IMR-90 (cell line): Measurements from ENCODE around the gene AZGP1. TPM values are rescaled to one million over a fixed set of nuclear protein-coding genes. Genes with fewer than 3 reads are reported as not detected.
"Not testable (repeated sequence)": the region's sequence is repeated elsewhere in the genome, so short reads cannot be mapped to it uniquely, and the experiment has no call there.

Source experiments
- ATAC-seq: fragments of 200-7000 bp; cut with Tn5 transposase; 2 replicates; pipeline ENCODE4 v1.9.1; 2020; ENCODE audit warnings: low read depth, mild to moderate bottlenecking, moderate library complexity
- BruUV-seq: library from RNA; stranded (reverse); fragments of 400-500 nt; replicated peaks from 2 replicates; lab custom pipeline; 2021; lab: Mats Ljungman, UMichigan
- CTCF ChIA-PET: fragments of 300-600 bp; formaldehyde crosslinking; extraction: SDS; loops from one replicate; lab custom pipeline; 2021; ENCODE audit warnings: antibody characterized with exemption; lab: Yijun Ruan, JAX
- POLR2A ChIA-PET: fragments of 300-600 bp; sonication (Branson Sonifier 250); formaldehyde crosslinking; loops from one replicate; lab custom pipeline; 2022; ENCODE audit warnings: antibody characterized with exemption; ENCODE audit not compliant: unreplicated experiment; lab: Charles Lee
- DNase-seq: peaks from one replicate; pipeline ENCODE4 v3.0.0; 2013
- H2AFZ ChIP-seq: replicated peaks from 2 replicates; pipeline ENCODE3; 2013; ENCODE audit warnings: low read length, mild to moderate bottlenecking; ENCODE audit not compliant: poor library complexity
- H2AK5ac ChIP-seq: 2 replicates; pipeline ENCODE4 v1.6.1; 2013; ENCODE audit warnings: low read depth, low read length, inconsistent platforms
- H2AK9ac ChIP-seq: replicated peaks from 2 replicates; pipeline ENCODE3; 2013; ENCODE audit warnings: mild to moderate bottlenecking, low read depth, low read length, moderate library complexity; ENCODE audit not compliant: poor library complexity
- H2BK120ac ChIP-seq: 2 replicates; pipeline ENCODE4 v1.6.1; 2013; ENCODE audit warnings: low read depth, low read length, inconsistent platforms
- H2BK15ac ChIP-seq: 3 replicates; pipeline ENCODE4 v1.6.1; 2013; ENCODE audit warnings: low read depth, low read length, inconsistent platforms
- H2BK20ac ChIP-seq: 2 replicates; pipeline ENCODE4 v1.6.1; 2013; ENCODE audit warnings: low read depth, mild to moderate bottlenecking, inconsistent platforms, low read length, moderate library complexity
- H2BK5ac ChIP-seq: 2 replicates; pipeline ENCODE4 v1.6.1; 2013; ENCODE audit warnings: mild to moderate bottlenecking, low read depth, low read length, inconsistent platforms; ENCODE audit not compliant: poor library complexity, severe bottlenecking
- H3K14ac ChIP-seq: replicated peaks from 2 replicates; pipeline ENCODE4 v1.6.1; 2013; ENCODE audit warnings: low read depth, low read length, inconsistent platforms
- H3K18ac ChIP-seq: 2 replicates; pipeline ENCODE4 v1.6.1; 2013; ENCODE audit warnings: low read depth, low read length, control low read depth
- H3K23ac ChIP-seq: 2 replicates; pipeline ENCODE4 v1.6.1; 2013; ENCODE audit warnings: low read depth, low read length, inconsistent platforms
- H3K27ac ChIP-seq: 2 replicates; pipeline ENCODE4 v1.5.1; 2013; ENCODE audit warnings: mild to moderate bottlenecking, control low read depth, low read length; ENCODE audit not compliant: insufficient read depth
- H3K27me3 ChIP-seq: 2 replicates; pipeline ENCODE4 v1.6.1; 2013; ENCODE audit warnings: low read length; ENCODE audit not compliant: control insufficient read depth, insufficient read depth
- H3K36me3 ChIP-seq: 2 replicates; pipeline ENCODE4 v1.6.1; 2013; ENCODE audit warnings: low read length, mixed read lengths; ENCODE audit not compliant: control insufficient read depth, insufficient read depth
- H3K4ac ChIP-seq: 2 replicates; pipeline ENCODE4 v1.6.1; 2013; ENCODE audit warnings: low read depth, low read length, inconsistent platforms
- H3K4me1 ChIP-seq: 2 replicates; pipeline ENCODE4 v1.6.1; 2013; ENCODE audit warnings: low read length, mixed read lengths; ENCODE audit not compliant: control insufficient read depth, insufficient read depth
- H3K4me2 ChIP-seq: 2 replicates; pipeline ENCODE4 v1.6.1; 2013; ENCODE audit warnings: low read depth, mild to moderate bottlenecking, control low read depth, low read length, moderate library complexity
- H3K4me3 ChIP-seq: 2 replicates; pipeline ENCODE4 v1.5.1; 2013; ENCODE audit warnings: low read depth, mild to moderate bottlenecking, control low read depth, low read length, moderate library complexity; ENCODE audit not compliant: insufficient read depth
- H3K56ac ChIP-seq: 2 replicates; pipeline ENCODE4 v1.6.1; 2013; ENCODE audit warnings: low read length, inconsistent platforms; ENCODE audit not compliant: insufficient read depth; ENCODE audit errors: extremely low read depth
- H3K79me1 ChIP-seq, 2 experiments: 2 replicates each; pipeline ENCODE4 v1.6.1; 2013; ENCODE audit warnings: low read length in 2 of 2, inconsistent platforms in 1 of 2, low read depth in 1 of 2
- H3K9ac ChIP-seq: 2 replicates; pipeline ENCODE4 v1.6.1; 2013; ENCODE audit warnings: low read depth, low read length, control low read depth
- H3K9me1 ChIP-seq: 2 replicates; pipeline ENCODE4 v1.6.1; 2013; ENCODE audit warnings: low read length, inconsistent platforms; ENCODE audit not compliant: insufficient read depth
- H3K9me3 ChIP-seq: 2 replicates; pipeline ENCODE4 v1.6.1; 2013; ENCODE audit warnings: low read length; ENCODE audit not compliant: control insufficient read depth, insufficient read depth
- H4K20me1 ChIP-seq: 2 replicates; pipeline ENCODE4 v1.6.1; 2013; ENCODE audit warnings: low read length, inconsistent platforms; ENCODE audit not compliant: insufficient read depth
- H4K5ac ChIP-seq: 2 replicates; pipeline ENCODE4 v1.6.1; 2013; ENCODE audit warnings: mild to moderate bottlenecking, low read depth, low read length, control low read depth
- H4K8ac ChIP-seq, 2 experiments: 2 replicates each; pipeline ENCODE4 v1.6.1; 2013; ENCODE audit warnings: low read depth in 2 of 2, low read length in 2 of 2, control low read depth in 1 of 2, inconsistent platforms in 1 of 2
- H4K91ac ChIP-seq: 2 replicates; pipeline ENCODE4 v1.6.1; 2013; ENCODE audit warnings: low read depth, low read length, inconsistent platforms; ENCODE audit not compliant: insufficient read depth
- BHLHE40 ChIP-seq: fragments of 150-350 bp; IDR thresholded peaks from 2 replicates; pipeline ENCODE4 v1.6.1; 2016; ENCODE audit warnings: mild to moderate bottlenecking, low read depth, low read length
- MAFK ChIP-seq: IDR thresholded peaks from 2 replicates; pipeline ENCODE4 v1.6.1; 2012; ENCODE audit warnings: low read depth, low read length, improper control_type of control experiment
- POLR2A ChIP-seq: IDR thresholded peaks from 2 replicates; pipeline ENCODE4 v1.6.1; 2012; ENCODE audit warnings: mild to moderate bottlenecking, low read depth, low read length
- RAD21 ChIP-seq: IDR thresholded peaks from 2 replicates; pipeline ENCODE4 v1.6.1; 2012; ENCODE audit warnings: low read length, improper control_type of control experiment
- RFX5 ChIP-seq: IDR thresholded peaks from 2 replicates; pipeline ENCODE4 v1.8.0; 2012; ENCODE audit warnings: low read depth, mild to moderate bottlenecking, low read length, moderate library complexity
- SMC3 ChIP-seq: fragments of 150-350 bp; IDR thresholded peaks from 2 replicates; pipeline ENCODE4 v1.6.1; 2016; ENCODE audit warnings: low read depth, mild to moderate bottlenecking, antibody characterized with exemption, low read length, moderate library complexity
- WGBS, 2 experiments: methylation state at CpG; one replicate each; pipeline versions ENCODE4 v1.1.5 to v1.1.7; 2013; ENCODE audit warnings: missing lambda C conversion rate in 2 of 2; ENCODE audit not compliant: insufficient read length in 1 of 2; ENCODE audit errors: extremely low coverage in 2 of 2; 5-methylcytosine and 5-hydroxymethylcytosine counted together
- dilution Hi-C: fragments of 300-500 bp; cut with HindIII; formaldehyde crosslinking; loops from one replicate; pipeline ENCODE4 v1.14.3; 2018; ENCODE audit warnings: low sequenced_read_pairs; ENCODE audit not compliant: unreplicated experiment
- in situ Hi-C: fragments of 300-500 bp; cut with MboI; formaldehyde crosslinking; loops from 3 replicates; pipeline ENCODE4 v1.14.3; 2019; ENCODE audit warnings: low sequenced_read_pairs, inconsistent platforms, mixed read lengths
- intact Hi-C: fragments of 100-400 bp; cut with micrococcal nuclease; formaldehyde crosslinking; loops from 2 replicates; pipeline ENCODE4 v1.10.0; 2022
- polyA plus RNA-seq, 3 experiments: library from polyadenylated mRNA; depleted of rRNA; stranded (reverse); fragments of >200 nt; gene quantifications; 2 replicates each; pipeline ENCODE4 v1.2.3, GENCODE V29; 2012; ENCODE audit warnings: low replicate concordance in 1 of 3
- total RNA-seq: library from RNA; depleted of rRNA; stranded (reverse); fragments of >200 nt; gene quantifications from 2 replicates; pipeline ENCODE4 v1.2.3, GENCODE V29; 2012

The AZGP1 gene
- total and polyA plus RNA-seq, 2 of the 4 experiments (the other 2 are of a cell fraction), result not detected

DNA sequence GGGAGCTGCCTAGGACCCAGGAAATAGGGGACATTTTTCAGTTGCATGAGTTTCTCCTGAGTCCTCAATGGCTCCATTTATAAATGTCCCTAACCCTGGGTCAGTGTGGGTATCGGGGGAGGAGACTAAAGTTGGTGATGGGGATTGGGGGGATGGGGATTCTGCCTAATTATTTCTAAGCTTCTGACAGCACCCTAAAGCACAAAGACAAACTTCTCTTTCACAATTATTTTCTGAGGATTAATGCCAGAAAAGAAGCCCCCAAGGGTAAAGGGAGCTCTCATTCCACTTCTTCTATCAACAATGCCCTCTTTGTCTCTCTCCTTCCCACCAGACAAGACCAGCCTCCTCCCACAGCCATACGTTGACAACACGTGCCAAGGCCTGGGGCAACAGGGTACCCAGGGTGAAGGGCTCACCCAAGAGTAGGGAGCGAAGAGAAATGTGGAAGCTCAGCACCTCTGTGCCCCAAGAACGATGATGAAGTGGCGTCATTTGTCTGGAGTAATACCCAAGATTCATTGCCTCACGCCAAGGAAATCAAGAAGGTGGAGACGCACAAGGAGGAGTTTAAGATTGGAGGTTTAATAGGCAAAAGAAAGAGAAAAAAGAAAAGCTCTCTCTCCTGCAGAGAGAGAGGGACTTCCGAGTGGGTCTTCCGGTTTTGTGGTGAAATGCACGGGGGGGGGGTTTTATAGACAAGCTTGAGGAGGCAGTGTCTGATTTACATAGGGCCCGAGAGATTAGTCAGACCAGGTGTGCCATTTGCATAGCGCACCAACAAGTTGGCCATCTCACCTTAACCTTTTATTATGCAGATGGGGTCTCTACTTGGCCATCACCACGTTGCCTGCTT, 32.0 kb downstream of the AZGP1 start (continued):
- no peak for TF ChIP-seq BHLHE40

DNA sequence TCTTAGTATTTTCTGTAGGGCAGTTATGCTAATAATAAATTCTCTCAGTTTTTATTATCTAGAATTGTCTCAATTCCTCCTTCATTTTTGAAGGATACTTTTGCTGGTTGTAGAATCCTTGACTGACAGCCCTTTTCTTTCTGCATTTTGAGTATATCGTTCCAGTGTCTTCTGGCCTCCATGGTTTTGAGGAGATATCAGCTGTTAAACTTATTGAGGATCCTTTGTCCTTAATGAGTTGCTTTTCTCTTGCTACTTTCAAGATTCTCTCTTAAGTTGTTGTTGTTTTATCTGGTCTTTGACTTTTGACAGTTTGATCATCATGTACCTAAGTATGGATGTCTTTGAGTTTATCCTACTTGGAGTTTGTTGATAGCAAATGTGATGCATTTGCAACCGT, 37.5 kb downstream of the AZGP1 start:
- Histone ChIP-seq H2BK5ac (no peak overlapping the region), H2AK9ac (no peak overlapping the region), H3K56ac (no peak overlapping the region), H4K5ac (no peak overlapping the region), H4K91ac (no peak overlapping the region), H3K9me3 (0 out of 2 replicates have a peak, but pooled peaks cover 2% of the 10 kb centered on the region), H4K20me1 (no peaks in the 10 kb centered on the region), H2BK20ac (no peak overlapping the region), H4K8ac (no peak overlapping the region), H3K79me1 (no peaks in the 10 kb centered on the region), H3K23ac (no peak overlapping the region), H2AFZ (no peak overlapping the region), H3K18ac (no peak overlapping the region), H3K27ac (no peak overlapping the region), H3K4me3 (no peak overlapping the region), H2AK5ac (no peak overlapping the region), H3K4me2 (no peak overlapping the region), H3K9me1 (no peaks in the 10 kb centered on the region), H2BK120ac (no peak overlapping the region), H3K27me3 (peaks cover 15% of the 10 kb centered on the region), H3K9ac (no peak overlapping the region), H3K14ac (no peak overlapping the region), H3K4me1 (no peaks in the 10 kb centered on the region), H2BK15ac (no peak overlapping the region; the same call in 2 of the 3 replicates), H3K4ac (no peak overlapping the region), H3K36me3 (no peaks in the 10 kb centered on the region)
- ChIA-PET POLR2A (no interaction called here), CTCF (no interaction called here)
- dilution Hi-C loops, result no loop called here
- in situ Hi-C loops, result no loop called here
- BruUV-seq, result no TSS peak
- ATAC-seq (no peak), DNase-seq (no peak)
- intact Hi-C loops, result no loop called here
- no CpG with 5 or more reads among the region's 2 CpGs for whole genome bisulfite sequencing, 2 experiments
- no peak for TF ChIP-seq SMC3
- TF ChIP-seq MAFK, result no peak
- no peak for TF ChIP-seq RFX5
- TF ChIP-seq RAD21, result no peak
- no peak for TF ChIP-seq POLR2A

DNA sequence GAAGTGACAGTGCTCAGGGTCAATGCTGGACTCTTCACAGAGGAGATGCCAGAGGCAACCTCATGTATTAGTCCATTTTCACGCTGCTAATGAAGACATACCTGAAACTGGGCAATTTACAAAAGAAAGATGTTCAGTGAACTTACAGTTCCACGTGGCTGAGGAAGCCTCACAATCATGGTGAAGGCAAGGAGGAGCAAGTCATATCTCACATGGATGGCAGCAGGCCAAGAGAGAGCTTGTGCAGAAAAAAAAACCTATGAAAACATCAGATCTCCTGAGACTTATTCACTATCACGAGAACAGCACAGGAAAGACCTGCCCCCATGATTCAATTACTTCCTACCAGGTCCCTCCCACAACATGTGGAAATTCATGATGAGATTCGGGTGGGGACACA, 40.8 kb downstream of the AZGP1 start:
- BruUV-seq, H4K20me1 ChIP-seq, H3K4me1 ChIP-seq, DNase-seq, H3K4ac ChIP-seq, dilution Hi-C loops, POLR2A ChIA-PET, H3K9me3 ChIP-seq, H3K36me3 ChIP-seq, ATAC-seq, H3K79me1 ChIP-seq, H4K8ac ChIP-seq, H3K27ac ChIP-seq, H3K4me3 ChIP-seq, intact Hi-C loops, CTCF ChIA-PET, in situ Hi-C loops, H3K9ac ChIP-seq, H2AK9ac ChIP-seq, H2BK15ac ChIP-seq, H3K23ac ChIP-seq, H2AK5ac ChIP-seq, H3K56ac ChIP-seq, H2BK20ac ChIP-seq, H4K91ac ChIP-seq, H4K5ac ChIP-seq, H3K9me1 ChIP-seq, H2BK120ac ChIP-seq, H3K18ac ChIP-seq, H2BK5ac ChIP-seq, H3K4me2 ChIP-seq, H3K14ac ChIP-seq: not testable (repeated sequence)
- peaks cover 26% of the 10 kb centered on the region for H3K27me3 ChIP-seq
- 15% methylated on average over 3 of the region's 4 CpGs; no CpG with 5 or more reads in 1 of the 2 experiments for WGBS, 2 experiments
- H2AFZ ChIP-seq, result peak overlapping the region; percentile 49
